Ishikawa (cell line): ENCODE measurements around the gene ZNF3.

Experiments
- EP300 ChIP-seq: IDR thresholded peaks from 2 replicates; pipeline ENCODE4 v1.6.1; 2012; ENCODE audit warnings: borderline replicate concordance
- FOXM1 ChIP-seq: IDR thresholded peaks from 2 replicates; pipeline ENCODE4 v1.6.1; 2012; ENCODE audit warnings: low read depth, borderline replicate concordance
- REST ChIP-seq: IDR thresholded peaks from 2 replicates; pipeline ENCODE4 v1.6.1; 2012; ENCODE audit warnings: low read depth, mild to moderate bottlenecking

GRCh38 chr7:100027197-100027596 is 54.3 kb downstream of the ZNF3 start:
- TF ChIP-seq EP300 (no peak), FOXM1 (no peak), REST (no peak)
